ENCODE measurements around the gene CEP152. TPM values are rescaled to one million over a fixed set of nuclear protein-coding genes. Genes with fewer than 3 reads are reported as not detected.

The CEP152 gene
- total and polyA plus RNA-seq, 2 of the 13 experiments (the other 11 are each of a cell fraction or from before 2014, with no cell fraction given) = 1.3 to 14.7 TPM

DNA sequence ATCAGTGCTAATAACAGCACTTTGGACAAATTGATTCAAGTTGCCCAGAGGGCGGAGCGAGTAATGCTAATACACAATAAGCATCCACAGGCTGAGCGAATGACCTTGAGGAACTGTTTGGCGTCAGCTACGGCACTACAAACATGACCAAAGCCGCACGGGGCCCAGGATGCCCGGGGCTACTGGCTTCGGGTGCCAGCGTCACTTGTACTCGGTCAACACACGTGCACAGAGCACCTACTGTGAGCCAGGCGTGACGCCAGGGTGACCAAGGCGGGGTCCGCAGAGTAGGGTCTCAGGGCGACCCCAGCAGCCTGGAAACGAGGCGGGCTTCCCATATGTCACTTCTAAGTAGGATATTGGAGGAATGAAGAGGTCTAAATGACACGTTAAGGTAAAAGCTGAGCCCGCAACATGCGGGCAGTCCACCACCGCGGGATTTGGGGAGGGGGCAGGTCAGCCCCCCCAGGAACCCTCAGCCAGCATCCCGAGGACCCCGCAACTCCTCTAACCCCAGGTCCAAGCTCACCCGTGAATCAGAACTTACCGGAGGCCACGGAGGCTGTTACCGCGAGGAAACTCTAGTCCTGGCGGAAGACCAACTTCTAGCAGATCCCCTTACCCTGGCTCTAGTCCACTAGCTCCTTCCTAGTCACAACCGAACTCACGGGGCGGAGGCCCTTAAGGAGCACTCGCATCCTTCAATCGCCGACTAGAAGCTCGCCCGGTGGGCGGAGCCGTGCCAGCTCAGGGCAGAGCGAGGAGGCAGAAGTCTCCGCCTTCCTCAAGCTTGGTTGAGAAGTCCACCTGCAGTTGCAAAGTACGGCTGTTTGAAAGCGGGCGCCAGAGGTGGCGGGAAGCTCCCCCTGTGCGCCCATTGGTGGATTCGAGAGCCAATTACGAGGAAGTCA lies at the start of gene CEP152 (continued):
- 0 out of 2 replicates have a peak, but pooled peaks have one; percentile 57 for TF ChIP-seq ZMAT3 (CRISPR knock-in tag; conservative IDR thresholded peaks at IDR 0.05)
- 0 out of 2 replicates have a peak, but pooled peaks have one; percentile 34 for TF ChIP-seq HNRNPL (IDR thresholded peaks at IDR 0.05; ENCODE audit: low read depth, low read length)
- TF ChIP-seq ZNF510 (CRISPR knock-in tag; IDR thresholded peaks at IDR 0.05; ENCODE audit: low read depth) = peak; percentile 63; the same call in 1 of the 2 replicates
- peak; percentile 91 for TF ChIP-seq BORCS8-MEF2B (CRISPR knock-in tag; IDR thresholded peaks at IDR 0.05)
- TF ChIP-seq THYN1 (CRISPR knock-in tag; IDR thresholded peaks at IDR 0.05; ENCODE audit: borderline replicate concordance, low read depth) = no peak
- TF ChIP-seq REXO4 (CRISPR knock-in tag; IDR thresholded peaks at IDR 0.05; ENCODE audit: borderline replicate concordance) = no peak
- TF ChIP-seq, protein P1, sequence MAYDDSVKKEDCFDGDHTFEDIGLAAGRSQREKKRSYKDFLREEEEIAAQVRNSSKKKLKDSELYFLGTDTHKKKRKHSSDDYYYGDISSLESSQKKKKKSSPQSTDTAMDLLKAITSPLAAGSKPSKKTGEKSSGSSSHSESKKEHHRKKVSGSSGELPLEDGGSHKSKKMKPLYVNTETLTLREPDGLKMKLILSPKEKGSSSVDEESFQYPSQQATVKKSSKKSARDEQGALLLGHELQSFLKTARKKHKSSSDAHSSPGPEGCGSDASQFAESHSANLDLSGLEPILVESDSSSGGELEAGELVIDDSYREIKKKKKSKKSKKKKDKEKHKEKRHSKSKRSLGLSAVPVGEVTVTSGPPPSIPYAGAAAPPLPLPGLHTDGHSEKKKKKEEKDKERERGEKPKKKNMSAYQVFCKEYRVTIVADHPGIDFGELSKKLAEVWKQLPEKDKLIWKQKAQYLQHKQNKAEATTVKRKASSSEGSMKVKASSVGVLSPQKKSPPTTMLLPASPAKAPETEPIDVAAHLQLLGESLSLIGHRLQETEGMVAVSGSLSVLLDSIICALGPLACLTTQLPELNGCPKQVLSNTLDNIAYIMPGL (CRISPR knock-in tag; IDR thresholded peaks at IDR 0.05; ENCODE audit: borderline replicate concordance in 1 of 2, low read depth in 1 of 2) = peak in 1 of 2 experiments; percentile 66; a peak in 2 of 4 replicates
- TF ChIP-seq ARNT2 (CRISPR knock-in tag; IDR thresholded peaks at IDR 0.05; ENCODE audit: low read depth) = no peak
- no peak for TF ChIP-seq ELK4 (CRISPR knock-in tag; IDR thresholded peaks at IDR 0.05; ENCODE audit: borderline replicate concordance)
- TF ChIP-seq ZBTB38 (CRISPR knock-in tag; IDR thresholded peaks at IDR 0.05) = no peak
- TF ChIP-seq ZBTB37 (CRISPR knock-in tag; IDR thresholded peaks at IDR 0.05) = no peak
- TF ChIP-seq GATAD2A (CRISPR knock-in tag; IDR thresholded peaks at IDR 0.05) = 0 out of 2 replicates have a peak, but pooled peaks have one; percentile 27
- TF ChIP-seq SMYD3 (CRISPR knock-in tag; IDR thresholded peaks at IDR 0.05) = 0 out of 2 replicates have a peak, but pooled peaks have one; percentile 38
- no peak for TF ChIP-seq ZNF318 (CRISPR knock-in tag; IDR thresholded peaks at IDR 0.05)
